Prostate gland (tissue), 2 donors: Measurements from ENCODE around the gene OR10V1. TPM values are rescaled to one million over a fixed set of nuclear protein-coding genes. Genes with fewer than 3 reads are reported as not detected.
A peak's percentile ranks its signal among the peaks of the same experiment; 100 is the strongest.
"Not testable (repeated sequence)": the region's sequence is repeated elsewhere in the genome, so short reads cannot be mapped to it uniquely, and the experiment has no call there.

Experiments used
- DNase-seq: peaks from one replicate; pipeline ENCODE4 v3.0.0-alpha.2; 2019; ENCODE audit warnings: low spot score
- H3K27ac ChIP-seq, 2 donors: fragments of 200-600 bp; sonication (generic); 2 replicates each; pipeline ENCODE4 v1.5.1; 2017 to 2019
- H3K27me3 ChIP-seq: fragments of 200-600 bp; sonication (generic); replicated peaks from 2 replicates; pipeline ENCODE4 v1.5.1; 2019; ENCODE audit not compliant: insufficient read depth
- H3K36me3 ChIP-seq, 2 donors: fragments of 200-600 bp; sonication (generic); 1 replicate in 1 of 2; 2 replicates in 1 of 2; pipeline versions ENCODE4 v1.5.1 to v1.8.1; 2017 to 2019
- H3K4me1 ChIP-seq: fragments of 200-600 bp; sonication (generic); replicated peaks from 2 replicates; pipeline ENCODE4 v1.5.1; 2019
- H3K4me3 ChIP-seq, 2 donors: fragments of 200-600 bp; sonication (generic); 2 replicates each; pipeline ENCODE4 v1.5.1; 2017 to 2019
- H3K9me3 ChIP-seq: fragments of 200-600 bp; sonication (generic); 2 replicates; pipeline ENCODE4 v1.5.1; 2017
- CTCF ChIP-seq, 4 experiments: fragments of 200-600 bp in 2 of 4; fragments of 450-650 bp in 2 of 4; sonication (generic) in 2 of 4; IDR thresholded peaks; 1 replicate in 3 of 4; 2 replicates in 1 of 4; pipeline ENCODE4 v1.5.1; 2016 to 2019; ENCODE audit warnings: antibody characterized with exemption in 4 of 4, mild to moderate bottlenecking in 2 of 4, moderate library complexity in 2 of 4
- POLR2A ChIP-seq: fragments of 450-650 bp; IDR thresholded peaks from one replicate; pipeline ENCODE4 v1.6.1; 2016; ENCODE audit warnings: antibody characterized with exemption, mild to moderate bottlenecking
- POLR2AphosphoS5 ChIP-seq: sonication (generic); formaldehyde crosslinking; IDR thresholded peaks from one replicate; pipeline ENCODE4 v1.6.1; 2017; ENCODE audit warnings: antibody characterized with exemption
- WGBS: methylation state at CpG from one replicate; pipeline ENCODE4 v1.1.5; 2018; 5-methylcytosine and 5-hydroxymethylcytosine counted together
- intact Hi-C: fragments of 100-400 bp; cut with DNase I; formaldehyde crosslinking; loops from one replicate; pipeline ENCODE4 v1.14.2; 2022
- total RNA-seq, 2 donors: library from RNA; depleted of rRNA; stranded (reverse); fragments of >200 nt; gene quantifications; one replicate each; pipeline ENCODE4 v1.1.0, GENCODE V29; 2016

OR10V1 gene
- total RNA-seq, 2 donors from 2014 or later: not detected

GRCh38 chr11:59691156-59691555 is 22.5 kb downstream of the OR10V1 start:
- WGBS: 70% methylated on average over 2 of the region's 2 CpGs

GRCh38 chr11:59689015-59689414 is 24.6 kb downstream of the OR10V1 start:
- Histone ChIP-seq H3K36me3 (no peaks in the 10 kb centered on the region), H3K9me3 (no peaks in the 10 kb centered on the region), H3K4me3 (no peak overlapping the region), H3K4me1 (no peaks in the 10 kb centered on the region), H3K27ac (no peak overlapping the region), H3K27me3 (peaks cover 2% of the 10 kb centered on the region)
- TF ChIP-seq POLR2A: no peak
- 57% methylated on average over 3 of the region's 3 CpGs for WGBS
- no peak for DNase-seq
- intact Hi-C loops: no loop called here

More at GRCh38 chr11:59691156-59691555, 22.5 kb downstream of the OR10V1 start:
- TF ChIP-seq CTCF (IDR thresholded peaks at IDR 0.05) (no peak), POLR2A (no peak), POLR2AphosphoS5 (no peak)
- H3K4me1 ChIP-seq: no peaks in the 10 kb centered on the region
- no peak overlapping the region for H3K4me3 ChIP-seq
- peaks cover 2% of the 10 kb centered on the region for H3K27me3 ChIP-seq
- H3K36me3 ChIP-seq: no peaks in the 10 kb centered on the region
- no peaks in the 10 kb centered on the region for H3K9me3 ChIP-seq
- DNase-seq: no peak
- intact Hi-C loops: no loop called here
- no peak overlapping the region for H3K27ac ChIP-seq

DNA sequence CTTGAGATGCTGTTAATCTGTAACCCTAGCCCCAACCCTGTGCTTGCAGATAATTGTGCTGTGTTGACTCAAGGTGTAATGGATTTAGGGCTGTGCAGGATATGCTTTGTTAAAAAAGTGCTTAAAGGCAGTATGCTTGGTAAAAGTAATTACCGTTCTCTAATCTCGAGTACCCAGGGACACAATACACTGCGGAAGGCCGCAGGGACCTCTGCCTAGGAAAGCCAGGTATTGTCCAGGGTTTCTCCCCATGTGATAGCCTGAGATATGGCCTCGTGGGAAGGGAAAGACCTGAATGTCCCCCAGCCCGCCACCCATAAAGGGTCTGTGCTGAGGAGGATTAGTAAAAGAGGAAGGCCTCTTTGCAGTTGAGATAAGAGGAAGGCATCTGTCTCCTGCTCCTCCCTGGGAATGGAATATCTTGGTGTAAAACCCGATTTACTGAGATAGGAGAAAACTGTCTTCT is 32.4 kb downstream of the OR10V1 start:
- H3K36me3 ChIP-seq, intact Hi-C loops, H3K9me3 ChIP-seq, H3K27ac ChIP-seq, DNase-seq, H3K4me3 ChIP-seq, H3K4me1 ChIP-seq, H3K27me3 ChIP-seq: not testable (repeated sequence)
- 55% methylated on average over 7 of the region's 7 CpGs for WGBS

GRCh38 chr11:59680287-59681154 is 33.1 kb downstream of the OR10V1 start:
- Histone ChIP-seq H3K36me3 (no peaks in the 10 kb centered on the region), H3K4me3 (no peak overlapping the region), H3K27ac (no peak overlapping the region), H3K4me1 (no peaks in the 10 kb centered on the region), H3K27me3 (no peaks in the 10 kb centered on the region), H3K9me3 (no peaks in the 10 kb centered on the region)
- intact Hi-C loops: no loop called here
- TF ChIP-seq POLR2A: no peak
- peak in 3 of 4 experiments; percentile 38 to 73 (median 72) for TF ChIP-seq CTCF (IDR thresholded peaks at IDR 0.05)
- DNase-seq: peak; percentile 67
- 64% methylated on average over 1 of the region's 1 CpG for WGBS

- no peaks in the 10 kb centered on the region for H3K27me3 ChIP-seq
- TF ChIP-seq CTCF (IDR thresholded peaks at IDR 0.05) (no peak), POLR2A (no peak), POLR2AphosphoS5 (no peak)
- H3K9me3 ChIP-seq: no peaks in the 10 kb centered on the region
- H3K36me3 ChIP-seq: no peaks in the 10 kb centered on the region
- H3K4me3 ChIP-seq: no peak overlapping the region
- H3K4me1 ChIP-seq: no peaks in the 10 kb centered on the region
- intact Hi-C loops: no loop called here
- no peak for DNase-seq
- no peak overlapping the region for H3K27ac ChIP-seq
These were observed 34.3 kb downstream of the OR10V1 start for GRCh38 chr11:59679347-59679746.

GRCh38 chr11:59678813-59679165 is 34.9 kb downstream of the OR10V1 start:
- no peaks in the 10 kb centered on the region for H3K27me3 ChIP-seq
- 94% methylated on average over 3 of the region's 3 CpGs for WGBS
- no peak for DNase-seq
- H3K4me1 ChIP-seq: no peaks in the 10 kb centered on the region
- H3K9me3 ChIP-seq: no peaks in the 10 kb centered on the region
- no peaks in the 10 kb centered on the region for H3K36me3 ChIP-seq
- H3K4me3 ChIP-seq: no peak overlapping the region
- no peak for TF ChIP-seq POLR2A
- no peak for TF ChIP-seq POLR2AphosphoS5
- no peak for TF ChIP-seq CTCF (IDR thresholded peaks at IDR 0.05)
- intact Hi-C loops: no loop called here
- H3K27ac ChIP-seq: no peak overlapping the region
